Kidney tubule cell (primary cell): Measurements from ENCODE around the gene SLC39A1.
A peak's percentile ranks its signal among the peaks of the same experiment; 100 is the strongest.
"Not testable (repeated sequence)": the region's sequence is repeated elsewhere in the genome, so short reads cannot be mapped to it uniquely, and the experiment has no call there.

Experiments
- DNase-seq: peaks from one replicate; pipeline ENCODE4 v3.0.0-alpha.2; 2018; ENCODE audit warnings: low spot score

Gene SLC39A1, protein sequence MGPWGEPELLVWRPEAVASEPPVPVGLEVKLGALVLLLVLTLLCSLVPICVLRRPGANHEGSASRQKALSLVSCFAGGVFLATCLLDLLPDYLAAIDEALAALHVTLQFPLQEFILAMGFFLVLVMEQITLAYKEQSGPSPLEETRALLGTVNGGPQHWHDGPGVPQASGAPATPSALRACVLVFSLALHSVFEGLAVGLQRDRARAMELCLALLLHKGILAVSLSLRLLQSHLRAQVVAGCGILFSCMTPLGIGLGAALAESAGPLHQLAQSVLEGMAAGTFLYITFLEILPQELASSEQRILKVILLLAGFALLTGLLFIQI

DNA sequence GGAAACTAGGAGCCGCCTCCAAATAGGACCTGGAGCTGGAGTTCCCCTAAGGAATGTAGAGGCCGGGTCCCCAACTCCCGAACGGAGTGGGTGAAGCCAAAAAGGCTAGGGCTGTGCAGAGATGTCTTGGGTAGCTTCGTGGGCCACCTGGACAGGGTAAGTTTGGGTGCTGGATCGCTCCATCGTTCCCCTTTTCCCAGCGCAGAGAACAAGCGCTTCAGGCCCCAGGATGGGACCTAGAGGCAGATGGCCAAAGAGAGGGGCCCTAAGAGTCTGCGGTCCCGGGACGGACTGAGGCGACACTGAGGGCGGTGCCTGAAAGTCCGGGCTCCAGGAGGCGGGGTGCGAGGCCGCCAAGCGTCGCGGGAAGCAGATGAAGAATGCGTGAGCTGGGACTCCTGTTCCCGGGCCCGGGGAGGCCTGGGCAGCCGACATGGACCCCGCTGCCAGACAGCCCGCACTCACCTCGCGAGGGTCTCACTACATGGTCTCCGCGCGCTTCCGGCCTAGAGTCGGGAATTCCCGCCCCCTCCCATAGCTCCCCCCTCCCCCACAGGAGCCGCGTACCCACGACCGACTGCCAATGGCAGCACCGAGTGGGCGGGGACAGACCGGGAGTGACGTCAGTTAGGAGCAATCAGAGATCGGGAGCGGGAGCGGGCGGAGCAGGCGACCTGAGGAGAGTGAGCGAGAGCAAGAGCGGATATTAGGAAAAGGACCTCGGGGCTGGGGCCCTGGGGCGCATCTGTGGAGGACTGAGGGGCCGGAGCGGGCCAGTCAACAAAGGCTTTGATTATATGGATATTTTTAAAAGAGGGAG lies at the start of gene SLC39A1:
TSS of gene SLC39A1 (minus strand) at position 508 of the 820 bp plus-strand sequence. CDS start 822 bp downstream, outside the sequence.
- peak; percentile 97 for DNase-seq

DNA sequence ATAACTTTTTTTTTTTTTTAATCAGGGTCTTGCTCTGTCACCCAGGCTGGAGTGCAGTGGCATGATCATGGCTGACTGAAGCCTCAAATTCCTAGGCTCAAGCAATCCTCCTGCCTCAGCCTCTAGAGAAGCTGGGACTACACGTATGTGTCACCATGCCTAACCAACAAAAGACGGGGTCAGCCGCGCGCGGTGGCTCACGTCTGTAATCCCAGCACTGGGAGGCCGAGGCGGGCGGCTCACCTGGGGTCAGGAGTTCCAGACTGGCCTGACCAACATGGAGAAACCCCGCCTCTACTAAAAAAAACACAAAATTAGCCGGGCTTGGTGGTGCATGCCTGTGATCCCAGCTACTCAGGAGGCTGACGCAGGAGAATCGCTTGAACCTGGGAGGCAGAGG lies 49.2 kb upstream of the SLC39A1 start:
- DNase-seq = not testable (repeated sequence)

DNA sequence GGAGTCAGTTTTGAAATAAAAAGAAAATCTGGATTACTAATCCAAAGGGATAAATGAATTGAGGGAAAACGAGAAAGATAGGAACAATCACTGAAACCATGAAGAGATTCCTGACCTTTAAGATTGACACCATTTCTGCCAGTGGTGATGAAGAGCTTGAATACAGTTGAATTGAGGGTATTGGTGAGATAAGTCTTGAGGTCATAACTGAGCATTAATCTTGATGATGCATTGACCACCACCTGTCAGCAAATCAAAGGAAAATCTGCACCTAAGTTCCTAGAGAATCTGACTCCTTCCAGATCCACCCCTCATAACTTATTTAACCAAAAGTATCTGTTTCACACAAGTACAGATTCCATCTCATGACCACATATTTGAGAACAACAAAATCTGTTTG lies 48.8 kb upstream of the SLC39A1 start:
- DNase-seq = no peak

DNA sequence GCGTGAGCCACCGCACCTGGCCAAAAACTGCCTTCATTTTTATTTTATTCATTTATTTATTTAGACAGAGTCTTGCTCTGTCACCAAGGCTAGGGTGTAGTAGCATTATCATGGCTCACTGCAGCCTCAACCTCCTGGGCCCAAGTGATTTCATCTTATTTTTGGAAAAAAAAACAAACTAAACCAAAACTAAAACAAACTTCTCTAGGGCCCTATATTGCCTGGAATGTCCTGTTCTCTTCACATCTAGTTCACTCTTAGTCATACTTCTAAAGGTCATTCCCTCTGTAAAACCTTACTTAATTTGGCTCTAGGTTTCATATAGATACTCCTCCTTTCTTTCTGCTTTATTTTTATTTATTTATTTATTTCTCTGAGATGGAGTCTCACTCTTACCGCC lies 42.8 kb upstream of the SLC39A1 start:
- no peak for DNase-seq

DNA sequence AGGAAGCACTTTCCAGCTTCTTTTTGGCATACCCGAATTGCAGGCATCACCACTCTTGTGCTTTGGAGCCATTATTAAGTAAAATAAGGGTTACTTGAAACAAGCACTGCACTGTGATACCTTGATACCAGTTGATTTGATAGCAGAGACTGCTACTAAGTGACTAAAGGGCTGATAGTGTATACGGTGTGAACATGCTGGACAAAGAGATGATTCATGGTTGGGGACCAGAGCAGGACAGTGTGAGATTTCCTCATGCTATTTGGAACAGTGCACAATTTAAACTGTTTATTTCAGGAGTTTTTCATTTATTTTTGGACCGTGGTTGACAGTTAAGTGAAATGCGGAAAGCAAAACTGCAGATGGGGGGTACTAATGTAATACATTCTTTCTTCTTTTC lies 37.1 kb upstream of the SLC39A1 start:
- DNase-seq = no peak

DNA sequence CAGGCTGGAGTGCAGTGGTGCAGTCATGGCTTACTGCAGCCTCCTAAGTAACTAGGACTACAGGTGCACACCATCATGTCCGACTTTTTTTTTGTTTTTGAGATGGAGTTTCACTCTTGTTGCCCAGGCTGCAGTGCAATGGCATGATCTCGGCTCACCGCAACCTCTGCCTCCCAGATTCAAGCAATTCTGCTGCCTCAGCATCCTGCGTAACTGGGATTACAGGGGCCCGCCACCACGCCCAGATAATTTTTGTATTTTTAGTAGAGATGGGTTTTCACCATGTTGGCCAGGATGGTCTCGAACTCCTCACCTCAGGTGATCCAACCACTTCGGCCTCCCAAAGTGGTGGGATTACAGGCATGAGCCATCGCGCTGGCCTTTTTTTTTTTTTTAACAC lies 33.5 kb upstream of the SLC39A1 start:
- not testable (repeated sequence) for DNase-seq

DNA sequence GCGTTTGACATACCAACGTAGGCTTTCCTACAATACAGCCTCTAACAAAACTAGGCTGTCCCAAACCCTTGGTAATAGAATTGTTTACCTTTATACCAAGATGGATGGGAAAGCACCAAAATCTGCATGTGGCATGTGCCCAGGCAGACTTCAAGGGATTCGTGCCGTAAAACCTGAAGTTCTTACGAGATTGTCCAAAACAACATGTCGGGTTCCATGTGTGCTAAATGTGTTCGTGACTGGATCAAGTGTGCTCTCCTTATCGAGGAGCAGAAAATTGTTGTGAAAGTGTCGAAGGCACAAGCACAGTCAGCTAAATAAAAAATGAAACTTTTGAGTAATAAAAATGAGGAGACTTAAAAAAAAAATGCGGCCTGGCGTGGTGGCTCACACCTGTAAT lies 32.3 kb upstream of the SLC39A1 start:
- DNase-seq = no peak

DNA sequence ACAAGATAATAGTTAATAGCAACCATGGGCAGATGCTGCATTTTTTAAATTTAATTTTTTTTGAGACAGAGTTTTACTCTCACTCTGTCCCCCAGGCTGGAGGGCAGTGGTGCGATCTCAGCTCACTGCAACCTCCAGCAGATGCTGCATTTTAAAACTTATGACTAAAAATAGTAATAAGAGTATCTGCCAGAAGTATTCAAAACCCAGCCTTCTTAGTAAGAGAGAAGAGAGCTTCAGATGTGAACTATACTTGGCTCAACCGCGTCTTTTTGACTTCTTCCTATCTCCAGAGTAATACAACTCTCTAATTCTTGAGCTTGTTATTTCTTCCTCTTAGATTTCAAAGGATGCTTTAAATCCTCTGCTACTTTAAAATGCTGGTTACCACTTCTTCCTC lies 31.9 kb upstream of the SLC39A1 start:
- DNase-seq = no peak

DNA sequence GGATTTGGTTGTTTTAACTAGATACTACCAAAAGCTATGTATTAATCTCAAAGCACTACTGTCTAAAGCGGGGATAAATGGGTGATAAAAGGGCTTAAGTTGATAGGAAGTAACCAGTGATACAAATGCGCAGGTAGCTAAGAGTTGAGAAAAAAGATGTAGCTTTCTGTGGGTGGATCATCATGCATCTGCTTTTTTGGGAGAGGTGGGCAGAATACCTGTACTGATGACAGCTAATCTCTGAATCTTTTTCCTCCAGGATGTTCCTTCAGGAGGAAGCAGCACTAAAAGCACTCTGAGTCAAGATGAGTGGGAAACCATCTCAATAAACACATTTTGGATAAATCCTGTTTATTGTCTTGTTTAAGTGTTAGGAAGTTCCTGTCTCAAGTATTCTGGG lies 28.5 kb upstream of the SLC39A1 start:
- no peak for DNase-seq

DNA sequence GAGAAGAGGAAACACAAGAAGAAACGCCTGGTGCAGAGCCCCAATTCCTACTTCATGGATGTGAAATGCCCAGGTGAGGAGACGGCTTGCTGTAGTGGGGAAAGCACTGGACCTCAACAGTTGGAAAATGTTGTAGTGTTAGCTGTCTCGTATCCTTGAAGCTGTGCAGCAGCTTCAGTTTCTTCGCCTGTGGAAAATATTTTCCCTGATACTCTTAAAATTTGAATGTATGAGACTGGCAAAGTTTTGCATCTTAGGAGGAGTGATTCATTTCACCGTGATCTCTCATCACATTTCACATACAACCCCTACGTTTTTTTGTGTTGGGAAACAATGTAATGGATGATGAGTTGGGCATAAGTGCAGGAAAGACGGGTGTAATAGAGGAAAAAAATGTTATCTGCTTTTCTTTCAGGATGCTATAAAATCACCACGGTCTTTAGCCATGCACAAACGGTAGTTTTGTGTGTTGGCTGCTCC lies 27.9 kb upstream of the SLC39A1 start:
- no peak for DNase-seq

DNA sequence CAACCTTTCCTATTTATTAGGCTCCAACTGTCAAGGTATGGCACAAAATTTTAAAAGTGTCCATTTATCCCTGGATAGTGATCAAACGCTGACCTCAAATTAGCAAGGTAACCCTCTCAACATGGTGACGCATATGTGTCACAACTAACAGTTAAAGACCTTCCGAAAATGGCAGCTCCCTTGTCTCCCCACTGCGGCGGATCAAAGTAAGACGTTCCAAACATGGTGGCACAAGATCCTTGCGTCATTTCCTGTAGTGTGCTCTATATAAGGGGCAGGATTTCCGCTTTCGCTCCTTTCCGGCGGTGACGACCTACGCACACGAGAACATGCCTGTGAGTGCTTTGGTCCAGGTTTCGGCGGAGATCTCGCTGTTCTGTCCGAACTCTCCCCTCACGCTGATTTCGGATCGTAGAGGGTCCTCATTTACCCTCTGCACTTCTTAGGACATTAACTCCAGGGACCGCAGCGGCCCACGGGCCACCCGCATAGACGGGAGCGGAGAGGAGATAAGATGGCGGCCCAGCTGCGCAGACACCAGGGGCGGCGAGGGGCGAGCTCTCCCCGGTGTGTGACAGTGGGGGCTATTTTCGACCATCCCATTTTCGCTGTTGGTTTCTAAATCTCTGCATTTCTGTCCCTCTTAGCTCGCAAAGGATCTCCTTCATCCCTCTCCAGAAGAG lies 27.3 kb upstream of the SLC39A1 start, which contains the start of gene RPS27:
TSS of gene RPS27 (plus strand) at position 295 of the 683 bp plus-strand sequence. CDS start at position 330, 35 bp downstream.
- DNase-seq = peak; percentile 98

DNA sequence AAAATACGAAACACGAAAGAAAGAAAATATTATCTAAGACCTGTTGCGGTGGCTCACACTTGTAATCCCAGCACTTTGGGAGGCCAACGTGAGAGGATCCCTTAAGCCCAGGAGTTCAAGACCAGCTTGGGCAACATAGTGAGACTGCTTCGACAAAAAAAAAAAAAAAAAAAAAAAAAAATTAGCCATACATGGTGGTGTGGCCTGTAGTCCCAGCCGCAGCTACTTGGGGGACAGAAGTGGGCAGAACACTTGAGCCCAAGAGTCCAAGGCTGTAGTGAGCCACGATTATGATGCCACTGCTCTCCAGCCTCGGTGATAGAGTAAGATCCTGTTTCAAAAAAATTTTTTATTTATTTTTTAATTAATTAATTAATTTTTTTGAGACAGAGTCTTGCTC lies 24.3 kb upstream of the SLC39A1 start:
- DNase-seq = no peak

DNA sequence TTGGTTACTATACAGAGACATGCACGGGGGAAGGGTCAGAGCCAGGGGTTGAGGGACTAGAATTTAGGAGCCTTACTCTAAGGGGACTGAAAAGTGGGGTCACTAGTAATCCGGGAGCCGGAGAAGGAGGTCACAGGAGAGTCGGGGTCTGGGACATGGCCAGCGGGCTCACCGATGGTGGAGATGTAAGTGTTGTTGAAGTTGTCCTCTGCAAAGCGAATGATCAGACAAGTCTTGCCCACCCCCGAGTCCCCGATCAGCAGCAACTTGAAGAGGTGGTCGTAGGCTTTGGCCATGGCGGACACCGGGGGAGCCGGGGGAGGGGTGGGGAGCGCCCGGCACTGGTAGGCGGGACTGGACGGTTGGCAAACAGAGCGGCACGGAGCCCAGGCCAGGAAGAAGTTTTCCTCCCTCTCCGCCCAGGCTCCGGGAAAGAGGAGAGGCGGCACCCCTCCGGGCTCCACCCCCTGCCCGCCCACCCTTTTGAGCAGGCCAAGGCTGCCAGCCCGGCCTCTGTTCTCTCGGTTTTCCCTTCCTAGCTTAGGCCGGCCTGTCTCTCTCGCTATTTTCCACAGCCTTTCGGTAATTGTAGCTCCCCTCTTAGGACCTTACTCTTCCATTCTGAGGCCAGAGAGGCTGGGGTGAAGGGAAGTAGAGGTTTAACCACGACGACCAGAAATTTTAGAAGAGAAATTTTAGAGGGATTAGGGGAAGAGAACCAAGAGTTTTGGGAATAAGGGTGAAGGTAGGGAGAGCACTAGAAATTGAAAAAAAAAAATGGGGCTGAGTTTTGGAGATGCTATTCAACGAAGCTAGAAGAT lies 22.8 kb upstream of the SLC39A1 start, which contains the start of gene RAB13:
TSS of gene RAB13 (minus strand) at position 399 of the 821 bp plus-strand sequence. CDS start at position 296, 103 bp downstream.
- peak; percentile 92 for DNase-seq

DNA sequence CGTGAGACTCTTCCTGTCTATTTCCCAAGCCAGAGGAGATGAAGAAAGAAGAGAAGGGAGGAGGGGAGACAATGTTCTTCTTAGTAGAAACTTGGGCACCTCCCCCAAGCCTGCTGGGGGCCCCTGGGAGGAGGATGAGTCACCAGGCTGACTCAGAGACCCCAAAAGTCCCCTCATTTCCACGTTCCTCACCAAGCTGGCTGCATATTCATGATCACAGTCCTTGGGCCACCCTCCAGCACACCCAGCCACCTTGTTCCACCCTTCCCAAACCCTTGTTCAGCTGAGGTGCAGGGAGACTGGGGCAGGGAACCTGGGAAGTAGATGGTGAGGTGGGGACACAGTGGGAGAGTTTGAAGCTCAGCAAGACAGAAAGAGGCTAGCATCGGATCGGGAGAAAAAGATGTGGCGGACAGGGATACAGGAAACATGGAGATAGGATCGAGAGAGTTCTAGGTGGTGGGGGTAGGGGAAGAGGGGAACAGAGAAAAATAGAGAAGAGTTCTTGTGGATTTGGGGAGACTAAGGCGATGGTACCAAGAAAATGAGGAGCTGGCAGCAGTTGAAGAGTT lies 22.1 kb upstream of the SLC39A1 start:
- peak; percentile 89 for DNase-seq

DNA sequence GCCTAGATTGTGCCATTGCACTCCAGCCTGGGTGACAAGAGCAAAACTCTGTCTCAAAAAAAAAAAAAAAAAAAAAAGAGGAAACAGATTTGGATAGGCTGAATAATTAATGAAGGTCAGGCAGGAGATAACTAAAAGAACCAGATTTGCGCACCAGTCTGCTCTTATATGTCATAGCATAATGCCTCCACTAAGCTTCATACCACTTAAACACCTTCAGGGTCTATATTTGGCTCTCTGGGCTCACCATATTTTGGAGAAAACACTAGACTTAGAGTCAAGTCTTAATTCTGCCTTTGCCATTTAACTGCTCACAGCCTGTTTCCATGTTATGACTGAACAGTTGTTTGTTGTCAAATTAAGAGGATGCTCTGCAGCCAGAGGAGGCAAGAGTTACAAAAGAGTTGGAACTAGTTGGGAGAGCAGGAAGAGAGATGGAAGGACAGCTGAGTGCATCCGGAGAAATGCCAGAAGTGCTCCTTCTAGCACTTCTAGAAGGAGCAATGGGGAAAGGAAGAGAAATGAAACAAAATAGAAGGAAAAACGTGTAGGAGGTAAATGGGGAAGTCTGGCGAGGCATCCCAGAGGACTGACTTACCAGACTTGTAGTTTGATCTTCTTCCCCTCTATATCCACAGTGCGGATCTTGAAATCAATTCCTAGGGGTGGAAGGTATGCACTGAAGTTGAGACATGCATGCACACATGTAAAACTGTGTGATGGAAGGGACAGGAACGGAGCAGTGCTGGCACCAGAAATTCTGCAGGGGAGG lies 21.0 kb upstream of the SLC39A1 start:
- no peak for DNase-seq

DNA sequence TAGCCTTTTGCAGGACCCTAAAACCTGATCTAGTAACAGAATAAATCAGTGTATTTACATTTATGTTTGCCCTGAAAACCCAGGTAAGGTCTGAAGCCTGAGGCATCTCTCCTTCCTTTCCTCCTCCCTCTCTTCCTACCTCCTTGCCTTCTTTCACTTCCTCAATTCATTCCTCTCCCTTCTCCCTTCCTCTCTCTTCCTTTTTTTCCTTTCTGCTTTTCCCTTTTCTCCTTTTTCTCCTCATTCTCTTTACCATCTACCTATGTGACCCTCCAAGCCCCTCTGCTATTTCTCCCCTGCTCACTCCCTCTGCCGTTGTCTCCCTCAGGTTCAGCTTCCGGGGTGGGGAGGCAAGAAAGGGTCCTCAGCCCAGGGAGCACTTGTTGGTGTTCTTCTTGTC lies 18.4 kb upstream of the SLC39A1 start:
- DNase-seq = not testable (repeated sequence)

DNA sequence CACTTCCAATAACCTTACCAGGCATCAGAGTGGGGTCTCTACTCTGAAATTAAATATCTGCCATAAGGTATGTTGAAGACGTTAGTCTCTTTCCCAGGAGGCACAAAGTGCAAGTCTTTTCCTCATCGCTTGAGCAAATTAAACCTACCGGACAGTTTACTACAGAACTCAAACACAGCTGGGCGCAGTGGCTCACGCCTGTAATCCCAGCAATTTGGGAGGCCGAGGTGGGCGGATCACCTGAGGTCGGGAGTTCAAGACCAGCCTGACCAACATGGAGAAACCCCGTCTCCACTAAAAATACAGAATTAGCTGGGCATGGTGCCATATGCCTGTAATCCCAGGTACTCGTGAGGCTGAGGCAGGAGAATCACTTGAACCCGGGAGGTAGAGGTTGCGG lies 15.8 kb upstream of the SLC39A1 start:
- not testable (repeated sequence) for DNase-seq

DNA sequence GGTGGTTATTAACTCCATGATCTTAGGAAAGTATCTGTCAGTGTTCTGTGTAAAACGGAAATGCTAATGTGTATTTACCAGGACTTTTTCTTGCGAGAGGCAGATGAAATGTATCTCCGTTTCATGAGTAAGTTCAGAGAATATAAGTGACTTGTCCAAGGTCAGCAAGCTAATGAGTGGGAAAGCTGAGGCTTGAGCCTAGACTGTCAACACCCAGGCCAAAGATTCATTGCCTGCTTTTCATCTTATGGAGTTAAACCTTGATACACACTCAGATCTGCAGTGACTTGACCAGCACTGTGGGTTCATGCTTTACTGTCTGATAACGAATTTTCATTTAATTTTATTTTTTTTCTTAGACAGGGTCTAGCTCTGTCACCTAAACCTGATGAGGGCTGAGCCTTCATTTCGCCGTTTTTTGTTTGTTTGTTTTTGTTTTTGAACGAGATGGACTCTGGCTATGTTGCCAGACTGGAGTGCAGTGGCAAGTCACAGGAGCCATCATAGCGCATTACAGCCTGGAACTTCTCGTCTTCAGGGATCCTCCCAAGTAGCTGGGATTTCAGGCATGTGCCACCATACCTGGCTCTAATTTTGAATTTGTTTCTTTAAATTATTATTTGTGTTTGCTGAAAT lies 15.1 kb upstream of the SLC39A1 start:
- DNase-seq = no peak
